ENCODE results near the gene SPATS1. TPM values are rescaled to one million over a fixed set of nuclear protein-coding genes. Genes with fewer than 3 reads are reported as not detected.

Gene SPATS1
- total and polyA plus RNA-seq, 4 donors = 1.2 to 4.4 (median 2.3) TPM

- no peaks in the 10 kb centered on the region for H3K9me3 ChIP-seq (ENCODE audit: control insufficient read depth in 4 of 4, insufficient read depth in 3 of 4, low read length in 3 of 4)
- H3K4me3 ChIP-seq = no peak overlapping the region
- 48 to 68% methylated on average over 11 of the region's 11 CpGs for WGBS, 2 donors
- H3K36me3 ChIP-seq (ENCODE audit: control insufficient read depth in 4 of 4, insufficient read depth in 4 of 4, low read length in 4 of 4) = no peaks in the 10 kb centered on the region
- DNase-seq = no peak
- TF ChIP-seq, protein P1, sequence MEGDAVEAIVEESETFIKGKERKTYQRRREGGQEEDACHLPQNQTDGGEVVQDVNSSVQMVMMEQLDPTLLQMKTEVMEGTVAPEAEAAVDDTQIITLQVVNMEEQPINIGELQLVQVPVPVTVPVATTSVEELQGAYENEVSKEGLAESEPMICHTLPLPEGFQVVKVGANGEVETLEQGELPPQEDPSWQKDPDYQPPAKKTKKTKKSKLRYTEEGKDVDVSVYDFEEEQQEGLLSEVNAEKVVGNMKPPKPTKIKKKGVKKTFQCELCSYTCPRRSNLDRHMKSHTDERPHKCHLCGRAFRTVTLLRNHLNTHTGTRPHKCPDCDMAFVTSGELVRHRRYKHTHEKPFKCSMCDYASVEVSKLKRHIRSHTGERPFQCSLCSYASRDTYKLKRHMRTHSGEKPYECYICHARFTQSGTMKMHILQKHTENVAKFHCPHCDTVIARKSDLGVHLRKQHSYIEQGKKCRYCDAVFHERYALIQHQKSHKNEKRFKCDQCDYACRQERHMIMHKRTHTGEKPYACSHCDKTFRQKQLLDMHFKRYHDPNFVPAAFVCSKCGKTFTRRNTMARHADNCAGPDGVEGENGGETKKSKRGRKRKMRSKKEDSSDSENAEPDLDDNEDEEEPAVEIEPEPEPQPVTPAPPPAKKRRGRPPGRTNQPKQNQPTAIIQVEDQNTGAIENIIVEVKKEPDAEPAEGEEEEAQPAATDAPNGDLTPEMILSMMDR (IDR thresholded peaks at IDR 0.05; ENCODE audit: control extremely low read depth, extremely low read depth) = no peak
- ATAC-seq (ENCODE audit: insufficient read depth, low FRiP score) = no peak
- no peaks in the 10 kb centered on the region for H3K4me1 ChIP-seq (ENCODE audit: control insufficient read depth in 5 of 5, insufficient read depth in 5 of 5, low read length in 5 of 5)
- no peak overlapping the region for H3K9ac ChIP-seq (ENCODE audit: insufficient read depth in 1 of 2, low read length in 2 of 2)
- peaks cover 0 to 21% (median 9%) of the 10 kb centered on the region in 3 donors for H3K27me3 ChIP-seq (ENCODE audit: control insufficient read depth in 3 of 3, insufficient read depth in 3 of 3, low read length in 2 of 3)
- no peak overlapping the region for H3K27ac ChIP-seq (ENCODE audit: low read depth in 1 of 2, low read length in 1 of 2)
These were observed 9.1 kb upstream of the SPATS1 start for GRCh38 chr6:44333273-44333919.

DNA sequence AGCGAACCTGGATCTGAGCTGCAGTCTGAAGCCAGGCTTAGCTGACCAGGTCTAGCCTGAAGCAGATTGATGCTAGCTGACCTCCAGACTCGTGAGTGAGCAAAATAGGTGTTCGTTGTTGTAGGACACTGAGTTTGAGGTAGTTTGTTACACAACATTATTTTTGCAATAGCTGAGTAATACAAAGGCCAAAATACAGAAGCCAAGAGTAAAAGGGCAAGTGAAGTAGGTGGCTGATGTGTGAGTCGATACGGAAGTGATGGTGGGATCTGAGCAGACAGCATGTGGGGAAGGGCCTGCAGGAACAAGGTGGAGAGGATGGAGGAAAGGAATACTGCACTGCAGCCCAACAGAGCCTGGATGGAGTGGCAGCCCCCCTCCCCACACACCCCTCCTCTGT lies 8.5 kb upstream of the SPATS1 start:
- DNase-seq (no peak), ATAC-seq (ENCODE audit: insufficient read depth, low FRiP score) (no peak)
- Histone ChIP-seq H3K36me3 (ENCODE audit: control insufficient read depth in 4 of 4, insufficient read depth in 4 of 4, low read length in 4 of 4) (no peaks in the 10 kb centered on the region), H3K4me1 (ENCODE audit: control insufficient read depth in 5 of 5, insufficient read depth in 5 of 5, low read length in 5 of 5) (no peaks in the 10 kb centered on the region), H3K27me3 (ENCODE audit: control insufficient read depth in 3 of 3, insufficient read depth in 3 of 3, low read length in 2 of 3) (peaks cover 0 to 21% (median 8%) of the 10 kb centered on the region in 3 donors), H3K9ac (ENCODE audit: insufficient read depth in 1 of 2, low read length in 2 of 2) (no peak overlapping the region), H3K27ac (ENCODE audit: low read depth in 1 of 2, low read length in 1 of 2) (no peak overlapping the region), H3K4me3 (no peak overlapping the region), H3K9me3 (ENCODE audit: control insufficient read depth in 4 of 4, insufficient read depth in 3 of 4, low read length in 3 of 4) (no peaks in the 10 kb centered on the region)
- TF ChIP-seq, protein P1 (IDR thresholded peaks at IDR 0.05; ENCODE audit: control extremely low read depth, extremely low read depth) = no peak
- 53 to 78% methylated on average over 5 of the region's 5 CpGs for WGBS, 2 donors

DNA sequence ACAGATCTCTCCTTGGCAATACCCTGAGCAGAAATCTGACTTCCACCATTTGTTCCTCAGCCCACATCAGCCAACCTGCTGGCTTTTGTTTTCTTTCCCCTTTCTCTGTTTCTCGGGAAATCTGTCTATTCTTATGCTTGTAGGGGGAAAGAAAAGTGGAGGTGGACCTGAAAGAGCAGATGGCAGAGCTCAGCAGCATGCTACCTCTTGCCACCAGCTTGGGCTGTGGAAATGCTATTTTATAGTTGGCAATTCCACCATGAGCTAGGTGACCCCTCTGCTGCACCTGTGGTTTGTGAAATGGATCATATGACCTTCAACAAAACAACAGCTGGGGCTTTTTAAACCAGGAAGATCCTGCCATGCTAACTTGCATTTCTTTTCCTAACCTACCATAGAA lies 6.8 kb upstream of the SPATS1 start:
- no peak overlapping the region for H3K27ac ChIP-seq (ENCODE audit: low read depth in 1 of 2, low read length in 1 of 2)
- TF ChIP-seq, protein P1 (IDR thresholded peaks at IDR 0.05; ENCODE audit: control extremely low read depth, extremely low read depth) = no peak
- H3K9ac ChIP-seq (ENCODE audit: insufficient read depth in 1 of 2, low read length in 2 of 2) = no peak overlapping the region
- DNase-seq = no peak
- H3K4me3 ChIP-seq = no peak overlapping the region
- WGBS, 2 donors = 59 to 67% methylated on average over 1 of the region's 1 CpG
- no peaks in the 10 kb centered on the region for H3K9me3 ChIP-seq (ENCODE audit: control insufficient read depth in 4 of 4, insufficient read depth in 3 of 4, low read length in 3 of 4)
- peaks cover 0 to 15% (median 6%) of the 10 kb centered on the region in 3 donors for H3K27me3 ChIP-seq (ENCODE audit: control insufficient read depth in 3 of 3, insufficient read depth in 3 of 3, low read length in 2 of 3)
- no peaks in the 10 kb centered on the region for H3K36me3 ChIP-seq (ENCODE audit: control insufficient read depth in 4 of 4, insufficient read depth in 4 of 4, low read length in 4 of 4)
- no peak for ATAC-seq (ENCODE audit: insufficient read depth, low FRiP score)
- no peaks in the 10 kb centered on the region for H3K4me1 ChIP-seq (ENCODE audit: control insufficient read depth in 5 of 5, insufficient read depth in 5 of 5, low read length in 5 of 5)

All from lung (tissue), 12 donors.